Gastrocnemius medialis (tissue), 4 donors: ENCODE data around the gene ANKRD33B. TPM values are rescaled to one million over a fixed set of nuclear protein-coding genes. Genes with fewer than 3 reads are reported as not detected.

ENCODE experiments used
- ATAC-seq, 2 donors: fragments of 150-250 bp; one replicate each; pipeline ENCODE4 v1.9.1; 2016
- DNase-seq, 2 donors: peaks; one replicate each; pipeline ENCODE4 v3.0.0-alpha.2; 2019
- H3K27ac ChIP-seq, 4 donors: fragments of 200-600 bp; sonication (generic); 1 replicate in 1 of 4; 2 replicates in 3 of 4; pipeline ENCODE4 v1.5.1; 2016 to 2018; ENCODE audit warnings: mild to moderate bottlenecking in 2 of 4, moderate library complexity in 1 of 4
- H3K27me3 ChIP-seq, 3 donors: fragments of 200-600 bp; sonication (generic) in 2 of 3; 1 replicate in 1 of 3; 2 replicates in 2 of 3; pipeline versions ENCODE4 v1.5.1 to v1.6.0; 2016 to 2019; ENCODE audit warnings: mild to moderate bottlenecking in 1 of 3, moderate library complexity in 1 of 3
- H3K36me3 ChIP-seq, 2 donors: fragments of 200-600 bp; sonication (generic) in 1 of 2; one replicate each; pipeline ENCODE4 v1.5.1; 2017 to 2018
- H3K4me1 ChIP-seq, 2 donors: fragments of 200-600 bp; sonication (generic) in 1 of 2; one replicate each; pipeline ENCODE4 v1.5.1; 2016 to 2017; ENCODE audit warnings: mild to moderate bottlenecking in 2 of 2
- H3K4me3 ChIP-seq, 4 donors: fragments of 200-600 bp; sonication (generic) in 3 of 4; 1 replicate in 1 of 4; 2 replicates in 3 of 4; pipeline ENCODE4 v1.5.1; 2016 to 2019; ENCODE audit warnings: mild to moderate bottlenecking in 2 of 4
- H3K9me3 ChIP-seq, 3 donors: fragments of 200-600 bp; sonication (generic) in 2 of 3; 1 replicate in 1 of 3; 2 replicates in 2 of 3; pipeline ENCODE4 v1.5.1; 2016 to 2019
- CTCF ChIP-seq, 5 experiments: fragments of 450-650 bp in 3 of 5; fragments of 200-600 bp in 2 of 5; sonication (generic) in 2 of 5; IDR thresholded peaks in 4 of 5; conservative IDR thresholded peaks in 1 of 5; 1 replicate in 4 of 5; 2 replicates in 1 of 5; pipeline ENCODE4 v1.5.1; 2016 to 2019; ENCODE audit warnings: antibody characterized with exemption in 5 of 5, mild to moderate bottlenecking in 3 of 5, moderate library complexity in 3 of 5
- POLR2A ChIP-seq, 2 donors: fragments of 450-650 bp; IDR thresholded peaks; one replicate each; pipeline ENCODE4 v1.6.1; 2017; ENCODE audit warnings: antibody characterized with exemption in 2 of 2, mild to moderate bottlenecking in 2 of 2, moderate library complexity in 2 of 2
- in situ Hi-C, 4 donors: fragments of 200-750 bp; cut with MboI; loops; one replicate each; pipeline versions ENCODE4 v1.15.0 to v1.8.0; 2017; ENCODE audit warnings: low sequenced_read_pairs in 4 of 4
- intact Hi-C: fragments of 100-400 bp; cut with DNase I; formaldehyde crosslinking; loops from one replicate; pipeline ENCODE4 v1.15.1; 2023; ENCODE audit warnings: low total_unique reads
- total RNA-seq, 4 donors: library from RNA; depleted of rRNA; stranded (reverse); fragments of >200 nt; gene quantifications; one replicate each; pipeline versions ENCODE4 v1.1.0 to v1.2.3, GENCODE V29; 2016

The ANKRD33B gene
- total RNA-seq, 4 donors from 2014 or later, result 2.2 to 38.9 (median 15.1) TPM

- Histone ChIP-seq H3K4me3 (no peak overlapping the region), H3K9me3 (no peaks in the 10 kb centered on the region), H3K27me3 (peaks cover 0 to 5% (median 3%) of the 10 kb centered on the region in 3 donors), H3K4me1 (peaks cover 0 to 2% of the 10 kb centered on the region in 2 donors), H3K36me3 (no peaks in the 10 kb centered on the region), H3K27ac (no peak overlapping the region)
- in situ Hi-C loops (no loop called here), intact Hi-C loops (no loop called here)
- DNase-seq (no peak), ATAC-seq (no peak)
- TF ChIP-seq CTCF (IDR thresholded peaks at IDR 0.05 in 4 of 5, conservative IDR thresholded peaks at IDR 0.05 in 1 of 5) (no peak), POLR2A (IDR thresholded peaks at IDR 0.05) (no peak)
These were observed 21.8 kb upstream of the ANKRD33B start for GRCh38 chr5:10542055-10542550.

DNA sequence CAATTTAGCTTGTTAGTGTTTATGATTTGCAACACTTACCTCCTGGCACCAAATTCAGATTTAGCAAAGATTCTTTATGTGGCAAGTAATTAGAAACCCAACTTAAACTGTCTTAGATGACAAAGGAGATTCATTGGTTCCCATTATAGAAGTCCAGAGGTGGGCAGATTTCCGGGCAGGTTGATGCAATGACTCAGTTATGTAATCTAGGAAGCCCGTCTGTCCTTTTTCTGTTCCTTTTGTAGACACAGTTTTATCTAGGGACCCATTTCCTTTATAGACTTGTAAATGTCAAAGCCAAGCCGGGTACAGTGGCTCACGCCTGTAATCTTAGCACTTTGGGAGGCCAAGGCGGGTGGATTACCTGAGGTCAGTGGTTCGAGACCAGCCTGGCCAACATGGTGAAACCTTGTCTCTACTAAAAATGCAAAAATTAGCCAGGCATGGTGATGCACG, 20.3 kb upstream of the ANKRD33B start:
- H3K27me3 ChIP-seq, result peaks cover 0 to 5% (median 0%) of the 10 kb centered on the region in 3 donors
- H3K27ac ChIP-seq, result no peak overlapping the region
- no peaks in the 10 kb centered on the region for H3K36me3 ChIP-seq
- H3K4me3 ChIP-seq, result no peak overlapping the region
- intact Hi-C loops (no loop called here), in situ Hi-C loops (no loop called here)
- TF ChIP-seq POLR2A (IDR thresholded peaks at IDR 0.05) (no peak), CTCF (IDR thresholded peaks at IDR 0.05 in 4 of 5, conservative IDR thresholded peaks at IDR 0.05 in 1 of 5) (no peak)
- ATAC-seq (no peak), DNase-seq (no peak)
- no peaks in the 10 kb centered on the region for H3K4me1 ChIP-seq
- H3K9me3 ChIP-seq, result no peaks in the 10 kb centered on the region

DNA sequence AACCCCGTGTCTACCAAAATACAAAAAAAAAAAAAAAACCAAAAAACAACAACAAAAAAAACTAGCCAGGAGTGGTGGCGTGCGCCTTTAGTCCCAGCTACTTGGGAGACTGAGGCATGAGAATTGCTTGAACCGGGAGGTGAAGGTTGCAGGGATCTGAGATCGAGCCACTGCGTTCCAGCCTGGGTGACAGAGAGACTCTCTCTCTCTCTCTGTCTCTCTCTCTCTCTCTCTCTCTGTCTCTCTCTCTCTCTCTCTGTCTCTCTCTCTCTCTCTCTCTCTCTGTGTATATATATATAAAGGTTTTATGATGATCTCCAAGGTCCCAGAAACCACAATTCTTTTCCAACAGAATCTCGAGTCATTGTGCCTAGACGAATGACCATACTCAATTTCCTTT, 18.8 kb upstream of the ANKRD33B start:
- intact Hi-C loops, result no loop called here
- Histone ChIP-seq H3K36me3 (no peaks in the 10 kb centered on the region), H3K4me3 (no peak overlapping the region), H3K9me3 (no peaks in the 10 kb centered on the region), H3K4me1 (no peaks in the 10 kb centered on the region), H3K27ac (no peak overlapping the region), H3K27me3 (peaks cover 0 to 5% (median 0%) of the 10 kb centered on the region in 3 donors)
- no peak for DNase-seq
- no peak for ATAC-seq
- in situ Hi-C loops, result no loop called here
- no peak for TF ChIP-seq CTCF (IDR thresholded peaks at IDR 0.05 in 4 of 5, conservative IDR thresholded peaks at IDR 0.05 in 1 of 5)
- TF ChIP-seq POLR2A (IDR thresholded peaks at IDR 0.05), result no peak

DNA sequence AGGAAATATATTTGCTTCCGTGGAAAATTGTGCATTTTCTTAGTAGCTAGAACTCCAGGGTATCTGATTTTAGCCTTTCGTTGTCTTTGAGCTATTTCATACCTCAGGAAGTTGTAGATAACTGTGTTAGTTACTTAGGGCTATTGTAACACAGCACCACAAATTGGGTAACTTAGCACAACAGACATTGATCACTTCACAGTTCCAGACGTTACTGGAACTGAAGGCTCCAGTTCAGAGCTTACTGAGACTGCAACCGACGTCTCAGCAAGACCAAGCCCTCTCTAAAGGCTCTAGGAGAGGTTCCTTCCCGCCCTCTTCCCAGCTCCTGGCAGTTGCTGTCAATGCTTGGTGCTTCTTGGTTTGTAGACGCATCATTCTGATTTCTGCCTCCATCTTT, 17.7 kb upstream of the ANKRD33B start:
- Histone ChIP-seq H3K27me3 (peaks cover 0 to 5% (median 0%) of the 10 kb centered on the region in 3 donors), H3K4me1 (no peaks in the 10 kb centered on the region), H3K9me3 (no peaks in the 10 kb centered on the region), H3K27ac (no peak overlapping the region), H3K36me3 (no peaks in the 10 kb centered on the region), H3K4me3 (no peak overlapping the region)
- intact Hi-C loops, result no loop called here
- no peak for DNase-seq
- in situ Hi-C loops, result no loop called here
- no peak for TF ChIP-seq POLR2A (IDR thresholded peaks at IDR 0.05)
- no peak for TF ChIP-seq CTCF (IDR thresholded peaks at IDR 0.05 in 4 of 5, conservative IDR thresholded peaks at IDR 0.05 in 1 of 5)
- ATAC-seq, result no peak
